H9 (cell line): ENCODE data around the gene TBC1D22A. TPM values are rescaled to one million over a fixed set of nuclear protein-coding genes. Genes with fewer than 3 reads are reported as not detected.
"Not testable (repeated sequence)": the region's sequence is repeated elsewhere in the genome, so short reads cannot be mapped to it uniquely, and the experiment has no call there.

Source experiments
- DNase-seq: peaks from one replicate; pipeline ENCODE4 v3.0.0-alpha.2; 2017
- H2AFZ ChIP-seq: one replicate; pipeline ENCODE4 v1.6.1; 2013; ENCODE audit warnings: mild to moderate bottlenecking, low read length, control low read depth, moderate library complexity
- H2AK5ac ChIP-seq: 2 replicates; pipeline ENCODE4 v1.6.1; 2013; ENCODE audit warnings: low read length, control low read depth, mixed read lengths; ENCODE audit not compliant: insufficient read length
- H2BK120ac ChIP-seq: one replicate; pipeline ENCODE4 v1.6.1; 2013; ENCODE audit warnings: low read depth, mild to moderate bottlenecking, low read length, control low read depth, inconsistent platforms; ENCODE audit not compliant: poor library complexity, severe bottlenecking
- H2BK12ac ChIP-seq: 2 replicates; pipeline ENCODE4 v1.6.1; 2013; ENCODE audit warnings: low read length, control low read depth, mixed read lengths, low read depth; ENCODE audit not compliant: insufficient read length
- H2BK15ac ChIP-seq: 2 replicates; pipeline ENCODE4 v1.6.1; 2013; ENCODE audit warnings: low read depth, low read length, control low read depth
- H2BK20ac ChIP-seq: one replicate; pipeline ENCODE4 v1.6.1; 2013; ENCODE audit warnings: low read depth, mild to moderate bottlenecking, low read length, control low read depth, inconsistent platforms; ENCODE audit not compliant: poor library complexity, severe bottlenecking
- H2BK5ac ChIP-seq: 2 replicates; pipeline ENCODE4 v1.6.1; 2013; ENCODE audit warnings: low read length, control low read depth, mixed read lengths; ENCODE audit not compliant: insufficient read length
- H3K14ac ChIP-seq: 2 replicates; pipeline ENCODE4 v1.6.1; 2013; ENCODE audit warnings: low read length, control low read depth; ENCODE audit not compliant: insufficient read depth
- H3K18ac ChIP-seq: 2 replicates; pipeline ENCODE4 v1.6.1; 2013; ENCODE audit warnings: low read depth, mild to moderate bottlenecking, mixed read lengths, low read length, control low read depth; ENCODE audit not compliant: insufficient read length
- H3K23ac ChIP-seq: 2 replicates; pipeline ENCODE4 v1.6.1; 2013; ENCODE audit warnings: low read length, control low read depth, mixed read lengths, low read depth; ENCODE audit not compliant: insufficient read length
- H3K23me2 ChIP-seq: 2 replicates; pipeline ENCODE4 v1.6.1; 2013; ENCODE audit warnings: low read depth, mild to moderate bottlenecking, mixed read lengths, low read length, control low read depth; ENCODE audit not compliant: insufficient read length, poor library complexity, severe bottlenecking
- H3K27ac ChIP-seq: 2 replicates; pipeline ENCODE4 v1.5.1; 2013; ENCODE audit warnings: low read length, control low read depth, mixed read lengths, low read depth; ENCODE audit not compliant: insufficient read length
- H3K27me3 ChIP-seq: 2 replicates; pipeline ENCODE4 v1.6.1; 2013; ENCODE audit warnings: low read length, control low read depth, inconsistent platforms; ENCODE audit not compliant: insufficient read depth
- H3K4ac ChIP-seq: 2 replicates; pipeline ENCODE4 v1.6.1; 2013; ENCODE audit warnings: low read depth, mild to moderate bottlenecking, control low read depth, inconsistent platforms, low read length, moderate library complexity
- H3K4me1 ChIP-seq: 2 replicates; pipeline ENCODE4 v1.6.1; 2013; ENCODE audit warnings: low read length, control low read depth, inconsistent platforms; ENCODE audit not compliant: insufficient read depth
- H3K4me2 ChIP-seq: 2 replicates; pipeline ENCODE4 v1.6.1; 2013; ENCODE audit warnings: low read length, control low read depth, mixed read lengths; ENCODE audit not compliant: insufficient read length, insufficient read depth
- H3K56ac ChIP-seq: 2 replicates; pipeline ENCODE4 v1.6.1; 2013; ENCODE audit warnings: low read depth, mild to moderate bottlenecking, mixed read lengths, low read length, control low read depth; ENCODE audit not compliant: insufficient read length
- H3K79me1 ChIP-seq: 2 replicates; pipeline ENCODE4 v1.6.1; 2013; ENCODE audit warnings: low read depth, mild to moderate bottlenecking, moderate library complexity, low read length, control low read depth, inconsistent platforms; ENCODE audit not compliant: insufficient read depth, poor library complexity, severe bottlenecking
- H3K79me2 ChIP-seq: 2 replicates; pipeline ENCODE4 v1.6.1; 2013; ENCODE audit warnings: low read length, control low read depth, inconsistent platforms; ENCODE audit not compliant: insufficient read depth
- H3K9ac ChIP-seq: 2 replicates; pipeline ENCODE4 v1.6.1; 2013; ENCODE audit warnings: low read length, control low read depth, mixed read lengths; ENCODE audit not compliant: insufficient read length; ENCODE audit errors: extremely low read depth
- H3K9me3 ChIP-seq: one replicate; pipeline ENCODE4 v1.6.1; 2013; ENCODE audit warnings: low read depth, low read length, inconsistent platforms; ENCODE audit not compliant: control insufficient read depth
- H3T11ph ChIP-seq: one replicate; pipeline ENCODE4 v1.6.1; 2013; ENCODE audit warnings: mild to moderate bottlenecking, low read length, control low read depth, inconsistent platforms
- H4K20me1 ChIP-seq: one replicate; pipeline ENCODE4 v1.6.1; 2013; ENCODE audit not compliant: control insufficient read depth, insufficient read length, insufficient read depth
- H4K5ac ChIP-seq: 2 replicates; pipeline ENCODE4 v1.6.1; 2013; ENCODE audit warnings: low read depth, mild to moderate bottlenecking, mixed read lengths, low read length, control low read depth; ENCODE audit not compliant: insufficient read length
- H4K8ac ChIP-seq: replicated peaks from 2 replicates; pipeline ENCODE4 v1.6.1; 2013; ENCODE audit warnings: low read length, control low read depth, mixed read lengths, low read depth; ENCODE audit not compliant: insufficient read length
- H4K91ac ChIP-seq: 2 replicates; pipeline ENCODE4 v1.6.1; 2013; ENCODE audit warnings: low read depth, mild to moderate bottlenecking, moderate library complexity, mixed read lengths, low read length, control low read depth; ENCODE audit not compliant: insufficient read length
- H3K27ac Mint-ChIP-seq, 3 experiments: 2 replicates in 2 of 3; 3 replicates in 1 of 3; pipeline ENCODE4 v1.8.0; 2020 to 2021; ENCODE audit warnings: mixed read lengths in 3 of 3, mild to moderate bottlenecking in 1 of 3, moderate library complexity in 1 of 3
- H3K27me3 Mint-ChIP-seq: 2 replicates; pipeline ENCODE4 v1.8.0; 2021; ENCODE audit warnings: low read depth, mild to moderate bottlenecking, moderate library complexity, mixed read lengths
- H3K36me3 Mint-ChIP-seq, 3 experiments: 2 replicates in 2 of 3; 3 replicates in 1 of 3; pipeline ENCODE4 v1.8.0; 2020 to 2021; ENCODE audit warnings: low read depth in 3 of 3, mixed read lengths in 3 of 3; ENCODE audit not compliant: insufficient read depth in 1 of 3
- H3K4me1 Mint-ChIP-seq, 2 experiments: 2 replicates each; pipeline ENCODE4 v1.8.0; 2020; ENCODE audit warnings: mixed read lengths in 2 of 2
- H3K4me3 Mint-ChIP-seq, 2 experiments: 2 replicates in 1 of 2; 3 replicates in 1 of 2; pipeline ENCODE4 v1.8.0; 2020 to 2021; ENCODE audit warnings: mild to moderate bottlenecking in 2 of 2, mixed read lengths in 2 of 2, moderate library complexity in 1 of 2
- H3K9me3 Mint-ChIP-seq, 2 experiments: 2 replicates in 1 of 2; 3 replicates in 1 of 2; pipeline ENCODE4 v1.8.0; 2020; ENCODE audit warnings: mild to moderate bottlenecking in 2 of 2, mixed read lengths in 2 of 2, moderate library complexity in 1 of 2
- WGBS: extraction: QIAGEN DNeasy Blood & Tissue Kit; methylation state at CpG from one replicate; pipeline ENCODE4 v1.1.7; 2013; ENCODE audit warnings: missing lambda C conversion rate, low lambda C conversion rate, mixed read lengths; ENCODE audit not compliant: insufficient read length; ENCODE audit errors: extremely low coverage; 5-methylcytosine and 5-hydroxymethylcytosine counted together
- total RNA-seq: library from RNA; stranded (reverse); gene quantifications from 2 replicates; pipeline ENCODE4 v1.2.1, GENCODE V29; 2021
- TF ChIP-seq, protein P1 (sequence below): fragments of 200-600 bp; sonication (generic); conservative IDR thresholded peaks from 3 replicates; pipeline ENCODE4 v1.8.0; 2021; ENCODE audit warnings: antibody characterized with exemption, mild to moderate bottlenecking

TBC1D22A gene
- total RNA-seq, 1 experiment from 2014 or later = 20.8 TPM

DNA sequence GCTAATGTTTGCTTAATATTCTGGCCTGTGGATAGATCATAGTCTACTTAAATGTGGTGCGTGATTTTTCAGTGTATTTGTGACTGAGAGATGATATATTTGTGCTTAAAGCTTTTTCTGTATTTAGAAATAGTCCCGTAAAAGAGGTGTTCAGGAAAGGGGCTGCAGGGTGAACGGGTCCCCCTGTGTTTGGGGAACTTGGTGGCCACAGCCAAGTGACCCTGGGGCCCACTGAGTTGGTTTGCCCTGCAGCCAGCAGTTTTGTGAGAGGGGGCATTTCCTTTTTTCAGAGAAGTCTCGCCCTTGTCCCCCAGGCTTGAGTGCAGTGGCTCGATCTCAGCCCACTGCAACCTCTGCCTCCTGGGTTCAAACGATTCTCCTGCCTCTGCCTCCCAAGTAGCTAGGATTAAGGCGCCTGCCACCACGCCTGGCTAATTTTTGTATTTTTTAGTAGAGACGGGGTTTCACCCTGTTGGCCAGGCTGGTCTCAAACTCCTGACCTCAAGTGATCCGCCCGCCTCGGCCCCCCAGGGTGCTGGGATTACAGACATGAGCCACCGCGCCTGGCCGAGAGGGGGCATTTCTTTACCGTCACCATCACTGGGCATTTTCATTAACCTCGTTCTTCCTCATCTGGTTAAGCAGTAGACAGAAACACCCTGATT lies 287.4 kb downstream of the TBC1D22A start:
- H2BK20ac ChIP-seq, H3K56ac ChIP-seq, H3K4me2 ChIP-seq, H4K20me1 ChIP-seq, H3K4me1 ChIP-seq, H3K27me3 Mint-ChIP-seq, H3K79me1 ChIP-seq, DNase-seq, H3K27me3 ChIP-seq, H3K27ac ChIP-seq, H2BK15ac ChIP-seq, H2BK120ac ChIP-seq, H3K23me2 ChIP-seq, H3K4me3 Mint-ChIP-seq, H3T11ph ChIP-seq, H4K8ac ChIP-seq, H2AK5ac ChIP-seq, H3K23ac ChIP-seq, H3K4ac ChIP-seq, H2BK12ac ChIP-seq, H3K9me3 Mint-ChIP-seq, H3K9ac ChIP-seq, H4K5ac ChIP-seq, H2BK5ac ChIP-seq, H3K36me3 Mint-ChIP-seq, H3K9me3 ChIP-seq, H3K18ac ChIP-seq, H4K91ac ChIP-seq, H3K79me2 ChIP-seq, H2AFZ ChIP-seq, H3K14ac ChIP-seq: not testable (repeated sequence)
- TF ChIP-seq, protein P1, sequence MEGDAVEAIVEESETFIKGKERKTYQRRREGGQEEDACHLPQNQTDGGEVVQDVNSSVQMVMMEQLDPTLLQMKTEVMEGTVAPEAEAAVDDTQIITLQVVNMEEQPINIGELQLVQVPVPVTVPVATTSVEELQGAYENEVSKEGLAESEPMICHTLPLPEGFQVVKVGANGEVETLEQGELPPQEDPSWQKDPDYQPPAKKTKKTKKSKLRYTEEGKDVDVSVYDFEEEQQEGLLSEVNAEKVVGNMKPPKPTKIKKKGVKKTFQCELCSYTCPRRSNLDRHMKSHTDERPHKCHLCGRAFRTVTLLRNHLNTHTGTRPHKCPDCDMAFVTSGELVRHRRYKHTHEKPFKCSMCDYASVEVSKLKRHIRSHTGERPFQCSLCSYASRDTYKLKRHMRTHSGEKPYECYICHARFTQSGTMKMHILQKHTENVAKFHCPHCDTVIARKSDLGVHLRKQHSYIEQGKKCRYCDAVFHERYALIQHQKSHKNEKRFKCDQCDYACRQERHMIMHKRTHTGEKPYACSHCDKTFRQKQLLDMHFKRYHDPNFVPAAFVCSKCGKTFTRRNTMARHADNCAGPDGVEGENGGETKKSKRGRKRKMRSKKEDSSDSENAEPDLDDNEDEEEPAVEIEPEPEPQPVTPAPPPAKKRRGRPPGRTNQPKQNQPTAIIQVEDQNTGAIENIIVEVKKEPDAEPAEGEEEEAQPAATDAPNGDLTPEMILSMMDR = peak; percentile 18; the same call in 2 of the 3 replicates
- WGBS = no CpG with 5 or more reads among the region's 17 CpGs
- Mint-ChIP-seq H3K4me1 (peaks cover 5 to 26% of the 10 kb centered on the region in 2 experiments), H3K27ac (peak overlapping the region in 1 of 3 experiments; percentile 11; a peak in 1 of 7 replicates)
